NCI-H1436 (cell line): ENCODE data around the gene DGKB.

Experiments used
- DNase-seq: peaks from one replicate; lab custom pipeline; 2025; lab: John Stamatoyannopoulos, UW

Gene DGKB

GRCh38 chr7:14760730-14761478 is 141.6 kb downstream of the DGKB start:
- DNase-seq = no peak

DNA sequence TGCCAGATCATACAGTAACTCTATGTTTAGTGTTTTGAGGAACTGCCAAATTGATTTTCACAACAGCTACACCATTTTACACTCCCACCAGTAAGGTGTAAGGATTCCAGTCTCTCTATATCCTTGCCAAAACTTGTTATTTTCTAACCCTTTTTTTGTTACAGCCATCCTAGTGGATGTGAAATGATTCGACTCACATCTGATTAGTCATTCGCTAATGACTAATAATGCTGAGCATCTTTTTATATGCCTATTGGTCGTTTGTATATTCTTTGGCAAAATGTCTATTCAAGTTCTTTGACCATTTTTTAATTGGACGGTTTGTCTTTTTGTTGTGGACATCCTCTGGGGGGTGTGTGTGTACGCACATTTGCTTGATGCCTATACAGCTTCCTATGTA is 142.8 kb downstream of the DGKB start:
- DNase-seq = no peak

- DNase-seq = peak; percentile 38
Measured at GRCh38 chr7:14754631-14755030, 147.9 kb downstream of the DGKB start.

DNA sequence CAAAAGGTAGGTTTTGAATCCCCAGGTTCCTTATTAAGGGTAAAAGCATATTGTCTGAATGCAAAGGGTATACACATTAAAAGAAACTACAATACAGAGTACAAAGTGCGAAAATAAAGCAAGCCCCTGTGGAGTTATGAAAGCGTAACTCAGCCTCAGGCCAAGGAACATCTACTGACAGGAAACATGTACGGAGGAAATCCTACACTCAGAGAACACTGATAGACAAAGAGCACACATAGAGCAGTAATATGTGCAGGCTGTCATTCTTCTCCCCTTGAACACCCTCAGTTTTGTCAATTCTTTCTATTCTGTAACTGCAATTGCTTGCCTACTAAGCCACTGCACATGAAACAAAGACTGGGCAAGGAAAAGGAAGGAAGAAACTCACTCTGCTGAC is 150.2 kb downstream of the DGKB start:
- DNase-seq = peak; percentile 12

GRCh38 chr7:14751461-14751860 is 151.1 kb downstream of the DGKB start:
- no peak for DNase-seq

DNA sequence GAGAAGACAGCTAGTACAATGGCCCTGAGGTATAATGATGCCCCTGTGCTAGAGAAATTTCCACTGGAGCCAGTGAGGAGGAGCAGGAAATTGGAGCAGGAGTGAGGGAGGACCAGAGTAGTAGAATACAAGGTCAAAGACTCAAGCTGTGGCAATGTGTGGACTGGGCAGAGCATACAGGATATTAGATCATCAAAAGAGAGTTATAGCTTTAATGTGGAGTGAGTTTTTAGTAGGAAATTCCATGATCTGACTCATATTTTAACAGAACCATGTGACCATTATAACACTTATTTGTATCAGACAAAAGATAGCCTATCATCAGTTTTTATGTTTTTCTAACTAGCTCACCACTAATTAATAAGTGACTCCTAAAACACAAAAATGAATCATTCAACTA is 154.1 kb downstream of the DGKB start:
- DNase-seq = no peak

GRCh38 chr7:14747701-14748100 is 154.8 kb downstream of the DGKB start:
- DNase-seq = no peak

DNA sequence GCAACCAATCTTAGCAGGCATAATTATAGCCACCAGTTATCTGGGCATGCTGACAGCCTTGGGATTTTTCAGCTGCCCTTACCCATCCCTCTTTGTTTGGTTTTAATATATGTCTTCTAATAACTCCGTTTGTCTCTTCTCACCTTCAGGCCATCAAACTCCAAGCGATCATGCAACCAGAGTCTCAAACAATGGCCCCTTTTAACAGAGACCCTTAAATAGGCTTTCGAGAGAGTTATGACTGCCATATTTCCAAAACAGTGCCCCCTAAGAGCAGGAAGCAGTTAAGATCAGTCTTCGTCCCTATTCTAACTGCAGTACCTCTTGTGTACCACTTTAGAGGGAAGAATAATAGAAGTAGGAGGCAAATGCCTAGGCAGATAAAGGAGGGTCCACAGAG is 157.5 kb downstream of the DGKB start:
- DNase-seq = no peak

GRCh38 chr7:14740606-14741005 is 161.9 kb downstream of the DGKB start:
- DNase-seq = no peak

DNA sequence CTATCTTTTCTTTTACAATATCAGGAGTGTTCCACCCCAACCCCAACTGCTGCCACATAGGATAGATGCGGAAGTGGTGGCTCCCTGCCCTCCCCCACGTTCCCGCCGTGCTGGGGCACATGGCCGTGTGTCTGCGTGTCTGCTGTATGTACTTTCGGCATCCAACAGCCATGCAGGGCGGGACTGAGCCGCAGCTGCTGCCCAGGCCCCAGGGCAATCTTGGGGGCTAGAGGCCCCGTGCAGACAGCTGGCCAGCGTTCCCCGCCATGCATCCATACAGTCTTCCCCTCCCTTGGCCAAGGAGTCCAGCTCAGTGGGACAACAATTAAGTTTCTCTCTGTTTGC is 162.7 kb downstream of the DGKB start:
- DNase-seq = no peak

DNA sequence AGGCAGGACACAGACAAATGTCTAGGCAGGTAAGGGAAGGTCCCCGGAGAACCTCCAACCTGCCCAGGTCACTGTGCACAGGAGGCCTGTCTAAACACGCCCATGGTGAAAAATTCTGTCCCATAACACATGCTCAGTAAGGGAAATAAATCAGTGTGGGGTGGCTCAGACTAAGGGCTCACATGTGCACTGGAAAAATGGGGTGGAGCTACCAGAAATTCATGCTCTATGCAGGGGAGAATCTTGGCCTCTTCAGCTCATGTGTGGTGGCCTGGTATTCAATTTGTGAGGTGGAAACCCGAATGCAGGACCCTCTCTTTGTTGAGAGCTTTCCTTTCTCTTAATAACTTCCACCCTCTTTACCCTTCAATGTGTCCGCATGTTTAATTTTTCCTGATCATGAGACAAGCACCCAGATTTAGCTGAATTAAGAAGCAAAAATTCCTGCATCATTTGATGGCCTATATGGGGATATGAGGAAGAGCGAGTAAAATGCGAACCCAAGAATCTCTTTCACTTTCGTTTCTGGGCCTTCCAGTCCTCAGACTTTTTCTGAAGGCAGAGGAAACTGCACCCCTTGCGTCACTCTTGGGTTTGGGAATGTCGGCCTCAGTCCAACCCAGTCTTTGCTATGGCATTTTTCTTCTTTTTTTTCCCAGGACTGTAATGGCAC is 163.2 kb downstream of the DGKB start:
- DNase-seq = no peak

GRCh38 chr7:14738086-14738485 is 164.5 kb downstream of the DGKB start:
- no peak for DNase-seq

GRCh38 chr7:14734839-14735321 is 167.7 kb downstream of the DGKB start:
- no peak for DNase-seq

DNA sequence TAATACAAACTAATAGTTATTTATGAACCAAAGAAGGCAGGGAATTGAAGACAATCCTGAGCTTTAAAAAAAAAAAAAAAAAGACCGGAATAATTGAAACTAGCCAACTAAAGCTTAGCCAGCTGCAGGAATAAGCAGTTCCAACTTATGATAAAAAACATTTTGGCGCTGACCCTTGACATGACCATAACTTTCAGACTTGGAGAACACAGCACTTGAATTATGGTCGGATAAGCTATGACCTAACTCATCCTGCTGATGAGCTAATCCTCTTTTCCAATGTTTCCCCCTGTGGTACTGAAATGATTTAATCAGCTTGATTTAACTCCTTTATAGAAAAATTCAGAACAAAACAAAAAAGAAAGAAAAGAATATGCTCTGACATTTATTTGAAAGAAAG is 181.8 kb downstream of the DGKB start:
- DNase-seq = no peak

GRCh38 chr7:14717816-14718215 is 184.7 kb downstream of the DGKB start:
- peak; percentile 11 for DNase-seq

DNA sequence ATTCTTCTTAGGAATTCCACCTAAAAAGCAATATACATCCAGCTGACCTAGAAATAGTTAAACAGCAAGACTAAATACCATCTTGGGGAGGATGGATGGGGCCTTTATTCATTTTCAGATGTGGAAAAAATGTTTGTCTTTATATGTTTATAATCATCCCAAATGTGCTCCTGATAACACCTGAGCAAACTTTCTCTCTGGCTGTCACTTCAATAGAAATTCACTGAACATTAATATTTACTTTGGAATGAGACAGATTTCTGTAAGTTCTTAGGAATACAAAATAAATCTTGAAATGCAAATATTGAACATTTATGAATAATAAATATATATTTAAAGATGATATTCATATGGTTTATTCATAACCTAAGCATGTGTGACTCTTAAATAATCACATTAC is 185.4 kb downstream of the DGKB start:
- DNase-seq = no peak

GRCh38 chr7:14714161-14714728 is 188.3 kb downstream of the DGKB start:
- no peak for DNase-seq

- no peak for DNase-seq
Measured at GRCh38 chr7:14698239-14698638, 204.3 kb downstream of the DGKB start.

- no peak for DNase-seq
Measured at GRCh38 chr7:14697684-14698083, 204.9 kb downstream of the DGKB start.

GRCh38 chr7:14691597-14692203 is 210.9 kb downstream of the DGKB start:
- peak; percentile 45 for DNase-seq

- no peak for DNase-seq
Measured at GRCh38 chr7:14691034-14691433, 211.5 kb downstream of the DGKB start.

DNA sequence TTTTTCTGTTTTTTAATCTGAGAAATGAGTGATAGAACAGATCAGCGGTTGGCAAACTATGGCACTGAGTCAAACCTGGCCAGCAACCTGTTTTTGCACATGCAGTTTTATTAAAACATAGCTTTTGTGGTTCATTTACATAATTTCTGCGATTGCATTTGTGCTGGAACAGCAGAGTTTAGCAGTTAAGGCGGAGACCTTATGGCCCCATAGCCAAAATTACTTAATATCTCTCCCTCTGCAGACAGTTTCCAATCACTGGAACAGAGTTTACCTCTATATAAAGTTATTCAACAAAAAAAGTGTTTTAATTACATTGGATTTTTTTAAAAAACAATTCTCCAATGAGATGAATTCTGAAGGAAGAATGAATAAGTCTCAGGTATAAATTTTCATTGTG is 212.1 kb downstream of the DGKB start:
- DNase-seq = no peak

- no peak for DNase-seq
Measured at GRCh38 chr7:14690075-14690474, 212.5 kb downstream of the DGKB start.
